ENCODE measurements around the gene HYDIN.
"Not testable (repeated sequence)": the region's sequence is repeated elsewhere in the genome, so short reads cannot be mapped to it uniquely, and the experiment has no call there.

Gene HYDIN

DNA sequence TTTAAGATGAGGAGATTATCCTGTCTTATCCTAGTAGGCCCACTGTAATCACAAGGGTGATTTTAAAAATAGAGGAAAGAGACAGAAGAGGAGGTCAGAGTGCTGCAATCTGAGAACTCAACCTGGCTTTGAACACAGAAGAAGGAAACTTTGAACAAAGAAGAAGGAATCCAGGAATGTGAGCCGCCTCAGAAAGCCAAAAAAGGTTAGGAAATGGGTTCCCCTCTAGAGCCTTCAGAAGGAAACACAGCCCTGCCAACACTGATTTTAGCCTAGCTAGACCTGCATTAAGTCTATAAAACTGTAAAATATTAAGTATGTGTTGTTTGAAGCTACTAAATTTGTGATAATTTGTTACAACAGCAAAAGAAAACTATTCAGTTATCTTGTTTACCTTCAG, 149.7 kb downstream of the HYDIN start:
- not testable (repeated sequence) for DNase-seq

DNA sequence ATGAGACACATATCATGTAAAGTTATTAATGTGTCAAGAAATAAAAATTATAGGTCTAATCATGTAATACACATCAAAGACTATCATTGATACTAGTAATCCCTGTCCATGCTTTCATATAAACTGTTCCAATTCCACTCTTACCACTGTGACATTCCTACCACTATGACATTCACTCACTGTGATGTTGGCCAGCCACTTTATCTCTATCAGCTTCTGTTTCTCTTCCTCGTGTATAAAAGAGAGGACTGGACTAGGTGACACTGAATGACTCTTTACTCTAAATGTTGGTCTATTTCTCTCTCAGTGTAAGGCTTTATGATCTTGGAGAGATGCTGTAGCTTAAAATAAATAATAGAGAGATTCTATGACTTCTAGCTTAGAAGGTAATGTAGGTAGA, 150.3 kb downstream of the HYDIN start:
- DNase-seq, result not testable (repeated sequence)

DNA sequence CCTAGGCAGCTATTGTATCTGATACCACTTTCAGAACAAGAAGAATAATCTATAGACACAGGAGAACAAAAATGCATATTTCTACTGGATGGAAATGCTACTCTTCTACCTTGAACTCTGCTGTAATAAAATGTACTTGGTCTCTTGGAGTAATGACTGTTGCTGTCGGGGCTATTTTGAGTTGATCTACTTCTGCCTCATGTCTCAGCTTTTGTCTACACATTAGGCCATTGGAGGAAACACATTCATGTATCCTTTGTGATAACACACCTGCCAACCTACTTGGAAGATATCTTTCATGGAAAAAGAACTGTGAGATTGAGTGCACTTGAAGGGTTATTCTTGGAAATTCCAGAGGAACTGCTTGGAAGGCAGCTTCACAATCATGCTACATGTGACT, 159.9 kb downstream of the HYDIN start:
- DNase-seq, result not testable (repeated sequence)

DNA sequence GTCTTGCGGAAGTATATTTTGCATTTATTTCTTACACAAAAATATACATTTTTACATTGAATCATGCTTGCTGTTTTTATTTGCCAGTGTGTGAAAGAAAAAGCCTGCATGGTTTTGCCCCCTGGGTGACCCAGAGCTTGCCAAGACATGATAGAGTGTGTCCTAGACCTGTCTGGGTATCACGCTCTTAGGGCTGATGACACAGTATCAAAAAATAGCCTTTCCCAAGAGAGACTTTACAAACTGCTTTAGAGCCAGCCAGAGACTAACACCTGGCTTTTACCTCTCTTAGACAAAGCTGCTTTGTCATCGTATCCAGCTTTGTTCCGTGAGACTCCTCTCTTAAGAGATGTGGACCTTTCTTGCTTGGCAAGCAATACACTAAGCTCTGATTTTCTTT, 160.7 kb downstream of the HYDIN start:
- not testable (repeated sequence) for DNase-seq

DNA sequence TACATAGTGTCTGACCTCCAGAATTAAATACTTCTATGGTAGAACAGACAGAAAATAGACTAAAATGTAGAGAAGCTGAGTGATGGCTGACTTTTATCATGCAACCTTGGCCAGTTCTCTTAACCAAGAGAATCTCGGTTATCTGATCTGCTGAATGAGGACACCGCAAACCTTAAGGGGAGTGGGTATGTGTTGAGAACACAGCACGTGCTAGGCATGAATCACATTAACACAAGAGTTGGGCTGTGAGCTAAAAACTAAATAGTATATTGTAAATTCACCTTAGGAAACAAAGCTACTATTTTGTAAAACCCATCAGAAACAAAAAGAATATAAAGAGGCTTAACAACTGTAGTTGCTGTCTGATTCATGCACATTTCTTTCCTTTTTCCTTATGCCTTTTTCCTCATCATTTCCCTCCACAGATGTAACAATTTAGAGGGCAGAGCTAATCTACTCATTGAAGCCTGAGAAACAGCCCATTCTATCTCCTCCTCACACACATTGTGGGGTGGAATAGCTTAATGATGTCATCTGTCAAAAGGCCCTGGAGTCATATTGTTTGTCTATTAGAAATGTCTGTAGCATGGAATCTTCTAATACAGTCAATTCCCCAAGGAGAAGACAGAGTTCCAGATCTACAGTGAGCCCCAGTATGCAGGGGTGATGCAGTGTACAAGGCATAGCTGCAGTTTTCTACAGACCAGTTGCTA, 176.5 kb downstream of the HYDIN start:
- DNase-seq, result not testable (repeated sequence)

DNA sequence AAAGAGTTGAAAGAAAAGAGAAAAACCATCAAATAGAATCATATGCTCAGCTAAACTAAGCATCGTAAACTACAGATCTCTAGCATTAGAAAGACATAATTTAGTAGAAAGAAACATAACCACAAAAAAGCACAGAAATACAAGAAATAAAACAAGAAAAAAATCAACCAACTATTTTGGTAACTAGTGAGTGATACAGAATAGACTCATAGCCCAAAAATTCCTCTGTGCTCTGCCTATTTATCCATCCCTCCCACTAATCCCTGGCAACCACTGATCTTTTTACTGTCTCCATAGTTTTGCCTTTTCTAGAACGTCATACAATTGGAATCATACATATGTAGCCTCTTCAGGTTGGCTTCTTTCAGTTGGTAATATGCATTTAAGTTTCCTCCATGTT, 180.2 kb downstream of the HYDIN start:
- not testable (repeated sequence) for DNase-seq

DNA sequence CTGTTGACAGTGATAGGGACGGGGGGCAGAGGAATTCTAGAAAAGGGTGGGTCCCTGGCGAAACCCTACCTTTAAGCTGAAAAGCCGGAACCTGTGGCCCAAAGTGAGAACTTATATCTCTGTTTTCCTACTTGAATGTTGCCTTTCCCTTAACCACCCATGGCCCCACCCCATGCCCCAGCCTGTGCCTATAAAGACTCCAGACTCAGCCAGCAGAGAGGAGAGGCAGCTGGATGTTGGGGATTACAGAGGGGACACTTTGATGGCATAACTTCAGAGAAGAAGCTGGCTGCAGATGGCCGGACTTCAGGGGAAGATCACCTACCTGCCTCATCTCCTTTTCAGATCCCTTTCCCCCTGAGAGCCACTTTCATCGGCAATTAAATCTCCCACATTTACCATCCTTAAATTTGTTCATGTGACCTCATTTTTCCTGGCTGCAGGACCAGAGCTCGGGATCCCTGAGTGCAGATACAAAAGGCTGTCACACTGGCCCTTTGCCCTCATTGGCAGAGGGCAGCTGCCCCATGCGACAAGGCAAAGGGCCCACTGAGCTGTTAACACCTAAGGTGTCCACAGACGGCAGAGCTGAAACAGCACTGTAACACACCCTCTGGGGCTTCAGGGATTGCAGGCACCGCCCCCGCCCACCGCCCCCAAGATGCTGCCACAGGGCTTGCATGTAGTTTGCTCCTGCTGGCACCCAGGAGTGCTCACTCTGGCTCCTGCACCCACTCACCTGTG, 191.0 kb downstream of the HYDIN start:
- DNase-seq, result not testable (repeated sequence)

DNA sequence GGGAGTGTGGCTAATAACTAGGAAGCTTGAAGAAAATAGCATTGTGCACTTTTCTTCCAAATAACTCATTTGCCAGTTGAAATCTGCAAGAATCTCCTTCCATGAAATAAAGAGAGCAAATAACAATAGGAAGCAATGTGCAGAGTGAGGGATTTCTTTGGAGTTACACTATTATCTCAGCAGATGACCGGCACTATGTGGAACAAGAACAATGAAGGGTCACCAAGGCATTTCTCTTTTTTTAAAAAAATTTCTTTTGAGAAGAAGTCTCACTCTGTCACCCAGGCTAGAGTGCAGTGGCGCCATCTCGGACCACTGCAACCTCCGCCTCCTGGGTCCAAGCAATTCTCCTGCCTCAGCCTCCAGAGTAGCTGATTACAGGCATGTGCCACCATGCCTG, 192.1 kb downstream of the HYDIN start:
- DNase-seq, result not testable (repeated sequence)

DNA sequence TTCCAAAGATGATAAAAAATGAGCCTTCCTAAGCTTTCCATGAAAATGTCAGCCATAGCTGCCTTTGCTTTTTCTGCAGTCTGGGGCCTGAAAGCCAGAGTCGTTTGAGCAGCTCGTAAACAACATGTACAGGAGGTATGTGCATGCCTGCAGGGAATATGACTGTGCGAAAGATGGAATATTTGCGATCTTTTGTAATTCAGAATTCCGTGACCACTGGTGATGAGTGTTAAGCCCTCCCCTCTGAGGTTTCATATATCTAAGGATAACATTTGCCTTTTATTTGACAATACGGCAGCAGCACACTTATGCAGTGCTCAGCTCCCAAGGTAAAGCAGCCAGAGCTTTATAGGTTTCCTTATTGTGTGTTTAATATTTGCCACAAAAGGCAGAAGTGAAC, 192.5 kb downstream of the HYDIN start:
- not testable (repeated sequence) for DNase-seq

DNA sequence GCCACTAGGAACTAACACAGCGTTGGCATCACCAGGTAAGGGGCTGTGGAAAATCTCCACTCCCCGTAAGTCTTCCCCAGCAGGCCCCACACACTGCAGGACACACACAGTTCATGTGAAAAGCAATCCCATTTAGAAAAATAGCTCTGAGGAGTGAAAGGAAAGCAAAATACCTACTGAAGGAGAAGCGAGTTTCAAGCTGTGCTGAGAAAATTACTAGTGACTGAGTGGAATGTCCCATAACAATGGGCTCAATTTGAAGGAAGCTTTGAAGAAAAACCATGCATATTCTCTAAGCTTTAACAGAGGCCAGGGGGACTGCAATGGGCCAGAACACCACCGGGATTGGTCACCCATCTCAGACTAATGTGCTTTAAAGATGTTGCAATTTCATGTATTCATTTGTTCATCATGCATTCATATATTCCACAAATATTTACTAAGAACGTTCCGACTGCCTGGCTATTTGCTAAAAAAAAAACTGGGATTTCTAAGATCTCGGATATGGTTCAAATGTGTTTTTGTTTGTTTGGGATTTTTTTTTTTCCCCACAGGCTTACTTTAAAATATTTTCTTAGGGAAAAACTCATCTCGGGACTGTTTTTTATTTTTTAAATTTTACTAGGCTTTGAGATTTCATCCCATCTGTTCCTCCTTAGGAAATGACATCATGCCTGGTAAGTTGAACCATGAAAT, 202.3 kb downstream of the HYDIN start:
- DNase-seq, result not testable (repeated sequence)

DNA sequence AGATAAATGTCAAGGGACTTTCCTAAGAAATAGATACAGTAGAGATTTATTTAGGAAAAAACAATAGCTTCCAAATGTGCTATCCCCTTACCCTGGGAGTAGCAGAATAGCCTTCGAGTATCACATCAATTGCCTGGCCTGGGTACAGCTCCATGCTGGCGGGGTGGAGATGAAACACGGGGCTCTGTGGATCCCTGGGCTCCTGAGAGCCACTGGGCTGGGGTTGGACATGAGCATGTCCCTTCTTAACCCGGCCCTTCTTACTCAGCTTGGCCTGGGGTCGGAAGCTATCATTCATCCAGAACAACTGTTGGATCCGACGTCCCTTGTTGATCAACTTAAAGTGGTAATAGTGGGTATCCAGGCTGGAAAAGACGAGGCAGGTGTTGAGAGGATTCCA, 203.0 kb downstream of the HYDIN start:
- DNase-seq, result not testable (repeated sequence)

DNA sequence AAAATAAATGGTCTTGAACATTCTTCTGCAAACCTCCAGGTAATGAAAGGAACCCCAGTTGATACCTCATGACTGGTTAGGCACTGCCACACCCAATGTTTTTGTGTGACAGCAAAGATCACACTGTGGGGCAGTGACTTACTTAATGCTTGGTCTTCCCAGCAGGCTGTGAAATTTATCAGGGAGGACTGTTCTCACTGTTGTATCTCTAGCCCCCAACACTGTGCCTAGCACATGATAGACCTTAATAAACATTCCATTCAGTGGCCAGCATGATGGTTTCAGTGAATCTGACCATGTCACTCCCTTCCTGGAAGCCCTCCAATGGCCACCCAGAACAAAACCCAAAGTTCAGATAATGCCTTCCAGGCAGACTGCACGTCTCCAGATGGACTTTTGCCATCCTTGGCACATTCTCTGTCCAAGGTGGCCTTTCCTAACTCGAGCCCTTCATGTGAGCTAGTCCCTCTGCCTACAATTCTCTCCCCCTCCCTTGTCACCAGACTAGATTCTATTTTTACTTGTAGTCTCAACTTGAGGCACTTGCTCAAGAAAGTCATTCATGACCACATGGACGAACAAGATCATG, 206.6 kb downstream of the HYDIN start:
- DNase-seq, result not testable (repeated sequence)

DNA sequence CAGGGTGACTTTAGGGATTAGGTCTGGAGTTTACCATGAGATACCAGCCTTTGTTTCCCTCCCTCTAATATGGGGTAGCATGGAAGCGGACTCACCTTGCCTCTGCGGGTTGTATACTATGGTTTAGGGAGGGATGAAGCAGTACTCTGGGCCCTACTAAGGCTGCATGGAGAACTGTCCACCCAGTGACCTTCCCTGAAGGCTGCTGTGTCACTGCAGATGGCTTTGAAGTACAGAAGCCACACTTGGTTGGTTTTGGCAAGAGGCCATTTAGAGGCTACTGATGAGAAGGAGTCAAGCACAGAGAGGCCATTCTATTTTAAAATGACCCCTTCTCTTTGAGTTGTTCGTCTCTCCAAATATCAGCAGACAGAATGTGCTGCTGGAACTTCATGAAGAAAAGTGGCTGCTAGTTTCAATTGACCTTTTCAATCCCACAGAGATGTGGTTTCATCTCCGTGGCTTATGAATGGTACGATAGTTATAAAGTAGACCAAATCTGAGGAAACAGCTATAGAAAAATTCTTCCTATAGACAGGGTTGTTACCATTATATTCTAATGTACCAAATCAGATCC, 208.5 kb downstream of the HYDIN start:
- not testable (repeated sequence) for DNase-seq

DNA sequence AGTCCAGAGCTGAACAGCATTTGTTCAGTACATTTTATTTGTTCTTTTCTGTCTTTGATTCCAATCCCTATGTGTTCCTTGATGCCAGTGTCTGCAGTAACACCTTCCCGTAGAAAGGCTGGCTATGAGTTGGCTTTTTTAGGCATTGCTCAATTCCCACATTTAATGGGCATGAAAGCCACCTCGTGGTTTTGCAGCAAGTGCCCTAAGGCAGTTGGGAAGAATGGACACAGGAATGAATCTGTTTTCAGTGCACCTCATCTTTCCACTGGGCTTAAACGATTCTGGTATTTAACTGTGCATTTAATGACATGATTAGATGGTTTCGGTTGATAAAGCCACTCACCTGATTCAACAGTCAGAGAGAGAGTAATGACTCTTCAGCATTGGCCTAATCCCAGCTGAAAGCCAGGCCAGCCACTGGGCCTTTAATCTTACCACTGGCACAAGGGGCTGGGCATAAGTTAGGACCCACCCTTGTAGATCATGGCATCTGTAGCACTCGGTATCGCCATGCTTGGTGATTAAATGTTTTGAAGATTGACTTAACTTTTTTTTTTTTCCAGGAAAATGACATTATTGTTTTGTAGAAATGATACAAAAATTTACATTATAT, 211.3 kb downstream of the HYDIN start:
- not testable (repeated sequence) for DNase-seq

DNA sequence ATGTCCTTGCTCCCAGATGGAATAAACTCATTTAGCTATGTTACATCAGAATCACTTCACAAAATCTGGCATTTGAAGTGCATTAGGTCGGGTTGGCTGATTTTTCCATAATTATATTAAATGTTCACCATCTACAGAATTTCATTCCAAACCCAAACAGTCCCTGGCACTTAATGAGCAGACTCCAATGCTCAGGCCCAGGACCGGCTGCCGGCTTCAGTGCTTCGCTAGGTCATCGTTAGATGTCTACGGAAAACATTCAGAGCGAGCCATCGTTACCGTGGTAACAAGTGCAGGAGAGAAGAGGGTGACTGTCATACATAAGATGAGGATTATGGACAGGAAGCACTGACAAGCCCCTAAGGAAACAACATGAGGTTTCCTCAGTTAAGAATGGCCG, 215.1 kb downstream of the HYDIN start:
- not testable (repeated sequence) for DNase-seq

DNA sequence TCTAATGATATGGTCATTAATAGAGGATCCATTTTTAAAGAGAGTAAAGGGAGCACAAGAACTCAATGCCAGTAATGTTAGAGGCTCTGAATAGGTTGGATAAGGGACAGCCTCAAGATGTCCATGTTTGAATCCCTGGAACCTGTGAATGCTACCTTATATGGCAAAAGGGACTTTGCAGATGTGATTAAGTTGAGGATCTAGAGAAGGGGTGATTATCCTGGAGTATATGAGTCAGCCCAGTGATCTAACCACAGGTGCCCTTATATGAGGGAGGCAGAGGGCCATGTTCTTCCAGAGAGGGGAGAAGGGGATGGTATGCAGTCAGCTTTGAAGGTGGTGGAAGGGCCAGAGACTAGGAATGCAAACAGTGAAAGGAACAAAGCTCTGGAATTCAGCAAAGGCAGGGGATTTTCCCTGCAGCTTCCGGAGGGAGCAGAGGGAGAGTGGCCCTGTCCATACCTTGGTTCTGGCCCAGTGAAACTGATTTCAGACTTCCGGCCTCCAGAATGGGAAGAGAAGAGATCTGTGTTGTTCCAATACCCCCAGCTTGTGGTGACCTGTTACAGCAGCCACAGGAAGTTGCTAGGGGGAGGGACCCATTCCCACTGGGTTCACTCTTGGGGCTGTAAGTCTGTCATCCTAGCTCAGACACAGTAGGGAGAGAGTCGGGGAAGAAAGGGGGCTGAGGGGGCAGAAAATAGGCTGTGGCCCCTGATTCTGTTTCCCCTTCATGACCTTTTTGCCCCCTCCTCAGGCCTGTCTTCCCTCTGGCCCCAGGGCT, 220.9 kb downstream of the HYDIN start:
- not testable (repeated sequence) for DNase-seq

DNA sequence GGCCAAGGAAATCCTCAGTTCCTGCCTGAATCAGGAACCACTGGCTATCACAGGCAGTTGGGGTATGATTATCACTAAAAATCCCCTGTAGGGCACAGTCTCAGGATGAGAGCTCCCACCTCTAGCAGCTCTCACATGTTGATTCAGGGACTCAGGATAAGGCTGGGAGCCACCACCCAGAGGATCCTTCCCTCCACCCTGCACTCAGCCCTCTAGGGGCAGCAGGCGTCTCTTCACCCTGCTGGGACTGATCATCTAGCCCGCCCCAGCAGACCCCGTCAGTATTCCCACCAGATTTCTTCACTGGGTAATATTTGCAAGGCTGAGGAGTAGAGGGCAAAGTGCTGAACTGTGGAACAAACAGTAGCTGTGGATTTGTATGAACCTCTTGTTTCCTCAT, 224.0 kb downstream of the HYDIN start:
- not testable (repeated sequence) for DNase-seq

DNA sequence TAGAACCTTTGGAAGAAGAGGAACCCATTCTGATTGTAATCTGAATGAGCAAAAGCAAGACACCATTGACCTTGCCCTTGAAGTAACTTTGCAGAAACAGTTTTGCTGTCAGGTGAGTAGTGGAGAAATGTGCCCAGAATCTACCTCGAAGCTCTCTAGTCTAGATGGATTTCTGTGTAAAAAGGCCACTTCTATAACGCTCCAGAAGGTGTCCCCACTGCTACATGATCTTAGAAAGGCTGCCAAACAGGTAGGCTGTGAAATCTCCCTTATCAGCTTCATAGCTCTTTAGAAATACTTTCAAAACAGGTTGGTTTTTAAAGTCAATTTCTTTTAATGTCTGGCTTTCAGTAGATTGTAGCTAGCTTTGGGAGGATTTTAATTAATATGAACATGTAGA, 230.8 kb downstream of the HYDIN start:
- DNase-seq, result not testable (repeated sequence)

DNA sequence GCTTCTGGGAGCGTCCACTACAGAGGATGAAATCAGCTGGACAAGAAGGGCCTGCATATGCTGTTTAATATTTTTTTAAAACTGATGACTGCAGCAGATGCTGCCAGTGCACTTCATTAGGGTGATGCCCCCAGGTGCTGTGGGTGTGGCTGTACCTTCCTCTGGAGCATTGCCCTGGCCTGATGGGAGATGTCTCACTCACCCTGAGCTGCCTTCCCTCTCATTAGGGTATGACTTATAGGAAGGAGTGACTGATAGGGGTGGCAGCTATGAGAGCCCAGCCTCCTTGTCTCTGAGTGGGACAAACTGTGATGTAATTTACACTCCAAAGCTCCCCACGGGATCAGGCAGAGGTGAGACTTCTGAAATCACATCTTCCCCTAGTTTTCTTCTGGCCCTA, 234.7 kb downstream of the HYDIN start:
- DNase-seq, result not testable (repeated sequence)

DNA sequence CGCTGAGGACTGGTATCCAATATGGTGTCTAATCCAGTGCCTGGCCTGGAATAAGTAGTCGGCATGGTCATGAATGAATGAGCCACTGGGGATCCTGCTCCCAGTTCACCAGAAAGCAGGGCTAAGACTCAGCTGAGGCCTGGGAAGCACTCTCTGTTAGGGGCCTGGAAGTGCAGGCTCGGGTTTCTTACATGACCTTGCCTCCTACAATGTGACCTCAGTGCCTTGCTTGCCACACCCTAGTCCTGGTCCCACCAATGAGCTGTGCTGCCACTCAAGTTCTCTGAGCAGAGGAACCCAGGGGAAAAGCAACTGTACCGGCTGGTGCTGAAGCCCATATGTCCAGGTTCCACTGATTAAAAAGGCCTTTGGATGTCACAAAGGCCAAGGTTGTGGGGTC, 238.0 kb downstream of the HYDIN start:
- DNase-seq, result not testable (repeated sequence)

DNA sequence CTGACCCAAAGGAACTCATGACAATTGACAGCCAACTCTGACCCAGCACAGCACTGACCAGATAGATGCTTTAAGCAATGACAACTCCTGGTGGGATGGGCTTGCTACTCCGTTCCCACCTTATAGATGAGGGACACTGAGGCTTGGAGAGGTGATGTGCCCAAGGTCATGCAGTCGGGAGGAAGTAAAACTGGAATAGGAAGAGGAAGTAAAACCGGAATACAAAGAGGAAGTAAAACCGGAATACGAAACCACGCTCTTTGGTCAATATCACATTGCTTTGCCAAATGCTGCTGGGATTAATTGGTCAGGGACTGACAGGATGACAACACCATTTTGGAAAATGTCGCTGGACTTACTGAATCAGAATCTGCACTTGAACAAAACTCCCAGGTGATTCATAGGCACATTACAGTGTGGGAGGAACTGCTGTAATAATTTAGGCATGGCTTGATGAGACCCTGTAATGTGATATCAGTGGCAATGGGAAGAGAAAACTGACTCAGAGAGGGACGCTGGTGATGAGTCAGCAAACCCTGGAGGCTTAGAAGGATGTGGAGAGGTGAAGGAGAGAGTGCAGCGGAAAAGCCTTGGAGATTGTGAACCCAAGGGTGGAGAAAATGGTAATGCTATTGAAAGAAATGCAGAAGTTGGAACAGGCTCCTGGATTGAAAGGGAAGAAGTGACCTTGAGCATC, 243.4 kb downstream of the HYDIN start:
- not testable (repeated sequence) for DNase-seq

All from cortex of kidney (tissue), 1 donor.